Activated T-cell treated with anti-CD3 and anti-CD28 coated beads for 24 hours (primary cell): ENCODE measurements around the gene CRYGC.
"Not testable (repeated sequence)": the region's sequence is repeated elsewhere in the genome, so short reads cannot be mapped to it uniquely, and the experiment has no call there.

ENCODE experiments used
- DNase-seq: peaks from one replicate; pipeline ENCODE4 v3.0.0-alpha.2; 2020; ENCODE audit warnings: low read depth

Gene CRYGC

DNA sequence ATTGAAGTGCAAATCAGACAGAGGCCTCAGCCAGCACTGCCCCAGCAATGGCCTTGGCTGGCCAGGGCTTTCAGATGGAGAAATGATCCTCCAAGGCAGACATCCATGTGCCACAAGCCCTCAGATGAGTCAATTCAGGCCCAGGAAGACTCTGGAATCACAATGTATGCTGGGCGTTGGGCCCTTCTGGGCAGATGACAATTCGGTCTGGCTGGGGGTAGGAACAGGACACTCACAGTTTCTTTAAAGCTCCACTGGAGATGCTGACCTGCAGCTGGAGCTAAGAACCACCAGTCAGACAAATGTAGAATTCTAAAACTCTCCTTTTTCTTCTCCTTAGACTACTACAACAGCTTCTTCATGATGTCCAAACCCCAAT lies 7.1 kb upstream of the CRYGC start:
- no peak for DNase-seq

DNA sequence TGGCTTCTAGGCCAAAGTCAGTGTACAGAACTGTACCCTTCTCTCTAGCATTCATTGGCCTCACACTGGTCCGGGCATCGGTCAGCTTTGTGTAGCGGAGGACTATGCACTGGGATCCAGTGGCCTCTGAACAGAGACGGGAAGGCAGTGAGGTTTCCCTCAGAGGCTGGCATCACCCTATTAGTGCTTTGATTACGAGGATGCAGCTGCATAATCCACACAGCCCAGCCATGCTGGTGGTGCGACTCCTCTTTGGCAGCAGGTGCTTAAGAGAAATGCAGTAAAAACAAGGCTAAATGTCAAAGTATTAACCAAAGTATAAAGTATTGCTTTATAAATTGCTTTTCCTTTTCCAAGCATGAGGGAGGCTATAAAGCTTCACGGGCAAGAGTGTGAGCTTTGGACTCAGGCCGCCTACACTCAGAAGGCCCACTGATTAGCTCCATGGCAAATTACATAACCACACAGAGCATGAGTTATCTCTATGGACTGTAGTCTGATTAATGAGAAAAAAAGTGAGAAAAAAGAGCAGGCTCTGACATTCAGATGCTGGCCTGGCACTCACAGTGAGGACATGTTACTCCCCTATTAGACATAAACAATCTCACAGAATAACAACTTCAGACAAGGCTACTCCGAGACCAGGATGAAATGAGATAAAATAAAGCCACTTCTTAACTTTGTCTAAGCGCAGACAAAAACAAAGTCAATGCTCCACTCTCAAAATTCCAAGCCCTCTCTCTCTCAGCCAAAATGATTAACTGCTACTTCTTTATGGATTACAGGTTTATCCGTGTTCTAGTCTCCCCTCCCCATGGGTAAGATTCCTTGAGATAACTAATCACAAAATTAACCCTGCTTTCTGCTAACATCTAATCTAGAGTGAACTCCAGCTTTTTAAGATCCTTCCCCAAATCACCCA lies 6.4 kb upstream of the CRYGC start:
- no peak for DNase-seq

DNA sequence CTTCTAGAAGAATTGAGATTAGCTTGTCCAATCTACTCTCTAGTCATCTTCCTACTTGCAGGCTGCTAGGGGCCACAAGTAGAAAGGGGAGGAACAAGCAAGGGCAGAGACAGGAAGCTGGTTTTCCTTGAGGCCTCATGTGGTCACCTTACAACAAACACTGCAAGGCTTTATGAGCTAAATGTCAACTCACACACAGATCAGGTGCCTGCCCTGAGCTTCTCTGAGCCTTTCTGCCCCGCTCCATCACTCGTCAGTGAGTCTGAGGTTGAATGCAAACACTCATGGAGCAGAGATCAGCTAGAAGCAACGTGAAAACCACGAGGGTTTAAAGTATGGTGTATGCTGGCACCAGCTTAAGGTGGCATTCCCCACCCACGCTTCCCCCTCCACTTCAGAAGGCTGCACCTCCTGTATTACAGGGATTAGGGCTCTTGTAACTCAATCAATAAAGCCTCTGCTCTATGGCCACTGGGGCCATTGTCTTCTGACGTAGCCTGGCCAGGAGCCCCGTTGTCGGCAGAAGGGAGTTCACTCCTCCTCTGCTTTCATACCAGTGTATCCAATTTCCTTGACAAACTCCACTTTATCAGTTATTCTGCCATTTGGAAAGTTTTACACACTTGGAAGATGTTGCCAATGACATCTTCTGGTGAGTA lies 5.4 kb upstream of the CRYGC start:
- DNase-seq, result no peak

DNA sequence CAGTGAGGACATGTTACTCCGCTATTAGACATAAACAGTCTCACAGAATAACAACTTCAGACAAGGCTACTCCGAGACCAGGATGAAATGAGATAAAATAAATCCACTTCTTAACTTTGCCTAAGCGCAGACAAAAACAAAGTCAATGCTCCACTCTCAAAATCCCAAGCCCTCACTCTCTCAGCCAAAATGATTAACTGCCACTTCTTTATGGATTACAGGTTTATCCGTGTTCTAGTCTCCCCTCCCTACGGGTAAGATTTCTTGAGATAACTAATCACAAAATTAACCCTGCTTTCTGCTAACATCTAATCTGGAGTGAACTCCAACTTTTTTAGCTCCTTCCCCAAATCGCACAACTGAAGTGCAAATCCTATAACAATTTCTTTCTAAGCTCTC lies 1.1 kb upstream of the CRYGC start:
- DNase-seq, result no peak

DNA sequence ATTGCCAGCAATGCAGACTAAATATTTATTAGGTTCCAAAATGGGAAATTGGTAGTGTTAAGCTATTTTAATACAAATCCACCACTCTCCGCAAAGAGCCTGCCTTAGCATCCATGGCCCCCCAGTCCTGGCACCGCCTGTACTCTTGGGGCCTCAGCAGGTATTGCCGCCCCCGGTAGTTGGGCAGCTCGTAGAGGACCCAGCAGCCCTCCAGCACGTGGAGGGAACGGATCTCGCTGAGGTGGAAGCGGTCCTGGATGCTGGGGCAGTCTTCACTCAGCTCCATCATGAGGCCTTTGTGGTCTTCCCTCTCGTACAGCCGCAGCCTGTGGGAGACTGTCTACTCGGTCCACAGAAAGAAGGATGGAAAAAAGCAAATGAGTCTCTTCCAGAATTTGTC lies 1.5 kb downstream of the CRYGC start:
- no peak for DNase-seq

DNA sequence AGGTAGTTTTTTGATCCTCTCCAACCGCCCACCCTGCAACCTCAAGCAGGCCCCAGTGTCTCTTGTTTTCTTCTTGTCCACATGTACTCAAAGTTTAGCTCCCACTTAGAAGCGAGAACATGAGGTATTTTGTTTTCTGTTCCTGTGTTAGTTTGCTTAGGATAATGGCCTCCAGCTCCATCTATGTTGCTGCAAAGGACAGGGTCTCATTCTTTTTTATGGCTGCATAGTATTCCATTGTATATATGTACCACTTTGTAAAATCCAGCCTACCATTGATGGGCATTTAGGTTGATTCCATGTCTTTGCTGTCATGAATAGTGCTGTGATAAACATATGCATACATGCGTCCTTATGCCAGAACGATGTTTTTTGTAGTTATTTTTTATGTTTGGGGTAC lies 2.5 kb downstream of the CRYGC start:
- DNase-seq, result no peak

DNA sequence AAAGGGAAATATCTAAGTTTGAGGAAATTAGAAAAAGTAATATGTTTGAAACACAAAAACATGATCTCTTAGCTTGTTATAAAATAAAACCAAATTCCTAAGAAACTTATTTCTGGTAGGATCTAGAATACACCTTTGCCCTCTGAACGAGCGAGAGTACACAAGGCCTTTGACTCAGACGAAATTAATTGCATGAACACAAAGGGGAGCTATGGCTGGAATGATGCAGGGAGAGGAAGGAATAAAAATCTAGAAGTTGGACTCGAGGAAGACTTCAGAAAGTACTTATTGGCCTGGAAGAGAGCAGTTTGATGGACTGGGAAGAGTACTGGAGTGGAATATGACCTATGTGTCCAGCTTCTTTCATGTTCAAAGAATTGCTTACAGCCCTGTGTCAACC lies 4.4 kb downstream of the CRYGC start:
- DNase-seq, result no peak

DNA sequence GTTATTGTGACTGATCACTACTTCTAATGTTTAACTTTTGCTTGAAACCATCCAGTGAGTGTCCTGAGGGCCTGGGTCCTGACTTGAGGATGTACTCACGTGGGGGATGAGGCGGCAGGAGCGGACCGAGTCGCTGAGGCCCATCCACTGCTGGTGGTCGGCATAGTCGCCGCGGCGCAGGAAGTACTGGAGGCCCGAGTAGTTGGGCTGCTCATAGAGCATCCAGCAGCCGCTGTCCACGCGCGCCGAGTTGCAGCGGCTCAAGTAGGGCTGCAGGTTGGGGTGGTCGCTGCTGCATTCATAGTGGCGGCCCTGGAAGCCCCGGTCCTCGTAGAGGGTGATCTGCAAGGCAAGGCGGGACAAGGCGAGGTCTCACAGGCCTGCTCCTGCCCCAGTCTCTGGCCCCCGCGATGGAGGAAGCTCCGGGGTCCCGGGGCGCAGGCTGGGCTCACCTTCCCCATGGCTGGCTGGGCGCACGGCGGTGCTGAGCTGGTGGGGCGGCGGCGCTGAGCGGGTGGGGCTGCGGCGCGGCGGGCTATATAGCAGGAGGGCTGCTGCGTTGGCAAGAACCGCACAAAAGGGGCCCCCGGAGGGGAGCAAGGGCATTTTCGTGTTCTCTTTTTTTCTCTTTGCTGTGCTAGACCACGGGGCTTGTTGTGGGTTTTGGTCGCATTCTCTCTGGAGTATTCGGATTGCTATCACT lies 5.5 kb downstream of the CRYGC start, which contains the start of gene CRYGD:
TSS of gene CRYGD (minus strand) at position 512 of the 703 bp plus-strand sequence. CDS start at position 461, 51 bp downstream.
- DNase-seq, result not testable (repeated sequence)

DNA sequence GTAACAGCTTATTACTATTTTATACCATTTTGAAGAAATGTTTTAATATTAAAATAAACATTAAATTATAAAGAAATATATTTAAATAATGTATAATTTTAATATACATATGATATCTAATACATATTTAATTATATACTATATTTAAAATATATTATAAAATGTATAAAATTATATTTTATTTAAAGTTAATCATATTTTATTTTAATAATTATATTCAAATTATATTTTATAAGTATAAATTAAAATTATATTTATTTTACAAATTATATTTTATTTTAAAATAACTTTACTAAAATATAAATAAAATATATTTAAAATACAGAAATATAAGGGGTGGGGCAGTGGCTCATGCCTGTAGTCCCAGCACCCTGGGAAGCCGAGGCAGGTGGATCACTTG lies 7.4 kb downstream of the CRYGC start:
- no peak for DNase-seq

DNA sequence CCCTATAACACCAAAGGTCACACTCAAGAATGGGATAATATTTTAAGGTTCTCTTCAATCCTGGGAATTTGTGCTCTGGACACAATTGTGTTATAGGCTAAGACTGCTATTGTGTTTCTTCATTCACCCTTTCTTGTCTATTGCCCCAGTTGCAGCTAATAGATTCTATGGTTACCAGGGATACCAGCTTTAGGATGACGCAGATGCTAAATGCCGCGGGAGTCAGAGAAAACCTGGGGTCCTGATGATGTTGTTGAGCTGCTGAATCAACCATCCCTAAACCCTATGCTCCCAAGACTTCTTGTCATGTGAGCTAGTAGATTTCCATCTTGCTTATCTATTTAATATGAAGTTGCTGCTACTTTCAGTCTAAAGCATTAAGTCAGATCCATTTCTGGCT lies 10.7 kb downstream of the CRYGC start:
- DNase-seq, result no peak

DNA sequence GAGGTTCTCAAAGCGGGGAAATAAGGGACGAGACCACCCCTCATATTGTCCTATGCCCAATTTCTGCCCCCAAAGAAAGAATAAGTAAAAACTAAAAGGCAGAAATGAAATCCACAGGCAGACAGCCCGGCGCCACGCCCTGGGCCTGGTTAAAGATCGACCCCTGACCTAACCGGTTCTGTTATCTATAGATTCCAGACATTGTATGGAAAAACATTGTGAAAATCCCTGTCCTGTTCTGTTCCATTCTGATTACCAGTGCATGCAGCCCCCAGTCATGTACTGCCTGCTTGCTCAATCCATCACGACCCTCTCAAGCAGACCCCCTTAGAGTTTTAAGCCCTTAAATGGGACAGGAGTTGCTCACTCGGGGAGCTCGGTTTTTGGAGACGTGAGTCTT lies 12.2 kb downstream of the CRYGC start:
- DNase-seq, result not testable (repeated sequence)

DNA sequence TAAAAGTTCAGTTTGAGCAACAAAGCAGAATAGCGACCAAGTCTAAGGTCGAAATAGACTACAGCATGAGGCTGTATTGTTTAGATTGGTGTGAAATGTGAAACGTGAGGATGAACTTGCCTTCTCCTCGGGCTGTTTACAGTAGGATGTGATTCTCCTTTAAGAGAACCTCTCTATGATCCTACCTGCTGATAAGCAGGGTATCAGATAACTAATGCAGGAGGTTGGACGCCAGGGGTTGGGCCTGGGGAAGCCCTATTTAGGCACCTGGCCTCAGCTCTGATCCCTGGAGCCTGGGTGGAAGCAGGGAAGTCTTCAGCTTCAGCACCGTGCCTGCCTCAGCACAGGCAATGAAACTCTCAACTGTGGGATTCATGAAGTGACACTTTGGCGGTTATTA lies 16.7 kb downstream of the CRYGC start:
- DNase-seq, result no peak

DNA sequence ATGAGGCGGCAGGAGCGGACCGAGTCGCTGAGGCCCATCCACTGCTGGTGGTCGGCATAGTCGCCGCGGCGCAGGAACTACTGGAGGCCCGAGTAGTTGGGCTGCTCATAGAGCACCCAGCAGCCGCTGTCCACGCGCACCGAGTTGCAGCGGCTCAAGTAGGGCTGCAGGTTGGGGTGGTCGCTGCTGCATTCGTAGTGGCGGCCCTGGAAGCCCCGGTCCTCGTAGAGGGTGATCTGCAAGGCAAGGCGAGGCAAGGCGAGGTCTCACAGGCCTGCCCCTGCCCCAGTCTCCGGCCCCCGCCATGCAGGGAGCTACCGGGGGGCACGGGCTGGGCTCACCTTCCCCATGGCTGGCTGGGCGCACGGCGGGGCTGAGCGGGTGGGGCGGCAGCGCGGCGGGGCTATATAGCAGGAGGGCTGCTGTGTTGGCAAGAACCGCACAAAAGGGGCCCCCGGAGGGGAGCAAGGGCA lies 17.3 kb downstream of the CRYGC start:
- not testable (repeated sequence) for DNase-seq

DNA sequence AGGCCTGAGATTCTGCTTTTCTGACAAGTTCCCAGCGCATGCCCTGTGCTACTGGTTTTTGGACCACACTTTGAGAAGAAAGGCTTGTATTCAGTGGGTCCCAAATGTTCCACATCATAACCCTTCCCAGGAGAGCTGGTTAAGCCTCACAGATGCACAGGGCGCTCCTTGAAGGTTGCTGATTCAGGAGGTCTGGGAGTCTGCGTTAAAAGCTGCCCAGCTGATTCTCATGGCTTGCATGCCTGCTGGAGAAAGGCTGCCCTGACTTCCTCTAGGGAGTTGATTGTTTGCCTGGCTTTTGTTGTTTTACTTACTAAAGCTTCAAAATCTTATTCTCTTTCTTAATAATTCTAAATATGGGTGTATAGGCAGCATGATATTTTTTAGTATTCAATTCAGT lies 26.0 kb downstream of the CRYGC start:
- no peak for DNase-seq

DNA sequence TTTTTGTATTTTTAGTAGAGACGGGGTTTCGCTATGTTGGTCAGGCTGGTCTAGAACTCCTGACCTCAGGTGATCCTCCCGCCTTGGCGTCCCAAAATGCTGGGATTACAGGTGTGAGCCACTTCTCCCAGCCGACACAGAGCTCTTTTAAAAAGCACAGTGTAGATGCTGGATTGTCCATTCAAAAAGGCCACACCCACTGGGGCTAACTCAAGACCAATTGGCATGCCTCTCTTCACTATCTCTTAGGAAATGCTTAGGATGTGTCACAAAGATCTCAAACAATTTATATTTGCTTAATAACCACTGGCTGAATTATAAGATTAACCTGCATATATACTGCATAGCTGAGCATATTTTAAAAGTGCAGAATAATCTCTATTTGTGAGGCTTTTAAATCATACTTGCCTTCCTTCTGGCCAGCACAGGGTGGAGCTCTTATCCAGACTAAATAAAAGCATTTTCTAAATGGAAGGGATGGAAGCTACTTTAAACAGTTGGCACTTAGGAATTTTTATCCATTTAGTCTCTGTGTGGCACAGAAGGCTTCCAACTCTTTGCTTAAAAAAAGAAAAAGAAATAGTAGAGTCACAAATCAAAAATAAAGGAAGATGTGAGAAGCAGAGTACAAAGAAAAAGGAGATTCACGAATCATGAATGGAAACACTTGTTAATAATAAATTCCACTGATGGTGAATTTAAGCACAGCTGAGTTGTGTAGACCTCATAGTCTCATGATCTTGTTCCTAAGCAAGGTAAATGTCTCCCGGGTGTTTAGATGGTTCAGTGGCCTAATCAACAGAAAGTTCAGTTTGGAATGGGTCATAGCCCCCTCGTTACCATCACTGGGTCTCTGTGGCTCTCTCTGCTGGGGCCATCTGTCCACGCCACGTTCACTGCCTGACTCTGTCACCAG lies 27.7 kb downstream of the CRYGC start:
- no peak for DNase-seq

DNA sequence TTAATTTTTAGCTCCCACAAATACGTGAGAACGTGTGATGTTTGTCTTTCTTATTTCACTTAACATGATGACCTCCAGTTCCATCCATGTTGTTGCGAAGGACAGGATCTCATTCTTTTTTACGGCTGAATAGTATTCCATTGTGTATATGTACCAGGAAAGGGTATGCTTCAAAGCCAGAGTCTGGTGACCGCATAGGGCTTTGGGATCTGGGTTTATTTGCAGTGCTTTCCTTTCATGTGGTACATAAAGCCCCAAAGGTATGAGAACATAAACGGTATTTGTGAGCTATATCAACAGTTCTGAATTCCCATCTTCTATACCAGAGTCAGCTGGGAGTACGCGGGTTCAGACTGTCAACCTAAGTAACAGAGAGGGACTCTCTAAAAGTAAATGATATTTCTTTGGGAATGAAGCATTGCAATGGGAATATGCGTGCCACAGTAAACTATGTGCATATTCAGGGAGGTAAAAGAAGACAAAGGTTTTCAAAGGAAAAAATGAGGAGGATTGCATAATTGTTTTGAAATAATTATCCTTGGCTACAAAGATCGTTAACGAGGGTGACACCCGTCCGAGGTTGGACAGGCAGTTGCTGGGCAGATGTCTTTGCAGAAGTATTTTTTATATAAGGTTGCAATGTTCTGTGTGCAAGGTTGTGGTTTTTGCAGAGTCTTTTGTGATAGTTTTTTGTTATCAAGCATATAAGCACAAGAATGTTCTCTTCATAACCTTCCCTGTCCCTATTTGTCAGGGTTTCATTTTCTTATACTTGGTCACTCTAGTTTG lies 29.8 kb downstream of the CRYGC start:
- no peak for DNase-seq

DNA sequence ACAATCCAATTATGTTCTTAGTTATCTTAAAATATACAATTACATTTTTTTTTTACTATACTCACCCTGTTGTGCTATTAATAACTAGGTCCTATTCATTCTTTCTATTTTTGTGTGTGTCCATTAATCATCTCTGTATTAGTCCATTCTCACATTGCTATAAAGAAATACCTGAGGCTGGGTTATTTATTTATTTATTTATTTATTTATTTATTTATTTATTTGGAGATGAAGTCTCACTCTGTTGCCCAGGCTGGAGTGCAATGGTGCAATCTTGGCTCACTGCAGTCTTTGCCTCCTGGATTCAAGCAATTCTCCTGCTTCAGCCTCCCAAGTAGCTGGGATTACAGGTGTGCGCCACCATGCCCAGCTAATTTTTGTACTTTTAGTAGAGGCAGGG lies 30.9 kb downstream of the CRYGC start:
- not testable (repeated sequence) for DNase-seq

DNA sequence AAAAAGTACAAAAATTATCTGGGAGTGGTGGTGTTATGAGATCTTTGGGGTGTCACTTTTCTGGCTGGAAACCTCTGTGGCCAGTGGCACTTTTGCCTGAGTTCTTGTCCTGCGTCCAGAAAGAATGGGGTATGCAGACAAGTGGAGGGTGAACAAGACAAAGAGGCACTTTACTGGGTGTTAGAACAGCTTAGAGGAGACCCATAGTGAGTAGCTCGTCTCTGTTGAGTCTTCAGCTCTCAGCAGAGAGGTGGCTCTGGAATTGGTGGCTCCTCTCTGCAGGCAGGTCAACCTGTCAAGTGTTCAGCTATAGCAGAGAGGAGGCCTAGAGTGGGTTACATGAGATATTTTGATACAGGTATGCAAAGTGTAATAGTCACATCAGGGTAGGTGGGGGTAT lies 31.4 kb downstream of the CRYGC start:
- no peak for DNase-seq

DNA sequence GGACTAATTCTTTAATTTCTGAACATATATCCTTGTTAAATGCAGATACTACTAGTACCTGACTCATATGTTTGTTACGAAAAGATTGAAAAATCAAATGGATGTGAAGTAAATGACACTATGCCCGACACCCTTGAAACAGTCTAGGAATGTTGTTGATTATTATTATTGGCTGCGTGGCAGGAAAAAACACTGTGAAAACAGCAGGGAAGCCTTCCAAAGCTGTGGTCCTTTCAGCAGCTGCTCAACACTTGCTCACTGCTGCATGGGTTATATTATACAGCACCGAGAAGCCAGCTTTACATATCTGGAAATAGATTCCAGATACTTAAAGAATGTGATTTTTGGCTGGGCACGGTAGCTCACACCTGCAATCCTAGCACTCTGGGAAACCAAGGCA lies 31.8 kb downstream of the CRYGC start:
- no peak for DNase-seq

DNA sequence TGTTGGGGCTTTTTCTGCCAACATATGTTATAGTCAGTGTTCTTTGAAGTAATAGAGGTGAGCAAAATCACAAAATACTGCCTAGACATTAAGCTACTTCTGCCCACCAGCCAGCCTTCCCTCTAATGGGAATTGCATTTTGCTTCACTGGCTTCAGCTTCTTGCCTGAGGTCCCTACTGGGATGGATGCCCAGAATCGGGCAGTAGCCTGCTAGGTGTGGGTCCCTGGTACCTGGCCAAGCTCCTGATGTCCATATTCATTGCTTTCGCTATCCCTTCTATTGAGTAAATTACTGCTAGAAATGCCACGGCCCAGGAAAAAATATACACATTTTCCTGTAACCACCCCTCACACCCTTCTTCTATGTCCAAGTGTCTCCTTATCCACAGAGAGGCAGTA lies 32.3 kb downstream of the CRYGC start:
- DNase-seq, result no peak

DNA sequence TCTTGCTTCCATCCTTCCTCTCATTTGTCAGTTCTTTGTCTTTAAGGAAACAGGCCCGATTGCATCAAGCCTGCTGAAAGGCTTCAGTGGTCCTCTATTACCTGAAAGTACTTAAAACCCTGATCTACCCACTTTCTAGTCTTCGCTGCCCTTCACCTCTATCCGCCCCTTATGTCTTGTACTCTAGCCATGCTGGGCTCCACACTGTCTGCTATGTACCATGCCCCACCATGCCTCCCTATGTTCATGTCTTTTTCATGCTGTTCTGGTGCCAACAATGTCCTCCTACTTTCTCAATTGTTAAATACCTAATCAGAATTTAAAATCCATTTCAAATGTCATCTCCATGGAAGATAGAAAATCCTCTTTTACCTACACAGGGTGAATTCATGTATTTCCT lies 33.5 kb downstream of the CRYGC start:
- DNase-seq, result no peak
